Muscle layer of colon (tissue), 2 donors: ENCODE data around the gene ARHGEF28.

Source experiments
- H3K27ac ChIP-seq: one replicate; pipeline ENCODE4 v1.7.0; 2013; ENCODE audit warnings: low read depth, mild to moderate bottlenecking, low read length, moderate library complexity
- H3K27me3 ChIP-seq, 2 donors: one replicate each; pipeline ENCODE4 v1.7.0; 2013; ENCODE audit warnings: low read length in 2 of 2, mild to moderate bottlenecking in 2 of 2; ENCODE audit not compliant: insufficient read depth in 2 of 2, control insufficient read depth in 1 of 2
- H3K36me3 ChIP-seq: one replicate; pipeline ENCODE4 v1.7.0; 2013; ENCODE audit warnings: mild to moderate bottlenecking, low read length; ENCODE audit not compliant: insufficient read depth
- H3K4me1 ChIP-seq: one replicate; pipeline ENCODE4 v1.7.0; 2013; ENCODE audit warnings: mild to moderate bottlenecking, low read length; ENCODE audit not compliant: insufficient read depth
- H3K4me3 ChIP-seq, 2 donors: one replicate each; pipeline ENCODE4 v1.7.0; 2013; ENCODE audit warnings: low read length in 2 of 2, low read depth in 1 of 2, mild to moderate bottlenecking in 1 of 2, moderate library complexity in 1 of 2
- H3K9ac ChIP-seq: one replicate; pipeline ENCODE4 v1.7.0; 2013; ENCODE audit warnings: low read length
- H3K9me3 ChIP-seq: one replicate; pipeline ENCODE4 v1.7.0; 2013; ENCODE audit warnings: mild to moderate bottlenecking, low read length
- donor health status: abdominal sarcoma.
- donor health status: Adenocarcinoma of cecum.

ARHGEF28 gene

GRCh38 chr5:73729329-73729728, 103.3 kb downstream of the ARHGEF28 start:
- no peaks in the 10 kb centered on the region for H3K27me3 ChIP-seq
- H3K4me1 ChIP-seq = peaks cover 32% of the 10 kb centered on the region
- H3K27ac ChIP-seq = no peak overlapping the region
- no peak overlapping the region for H3K4me3 ChIP-seq
- no peak overlapping the region for H3K9ac ChIP-seq
- H3K9me3 ChIP-seq = no peaks in the 10 kb centered on the region
- H3K36me3 ChIP-seq = no peaks in the 10 kb centered on the region

- Histone ChIP-seq H3K27me3 (no peaks in the 10 kb centered on the region), H3K36me3 (no peaks in the 10 kb centered on the region), H3K4me1 (peaks cover 18% of the 10 kb centered on the region)
Measured at GRCh38 chr5:73732045-73732444, 106.0 kb downstream of the ARHGEF28 start.

GRCh38 chr5:73733219-73733618, 107.2 kb downstream of the ARHGEF28 start:
- no peak overlapping the region for H3K9ac ChIP-seq
- no peaks in the 10 kb centered on the region for H3K36me3 ChIP-seq
- H3K4me3 ChIP-seq = no peak overlapping the region
- H3K27me3 ChIP-seq = no peaks in the 10 kb centered on the region
- no peaks in the 10 kb centered on the region for H3K9me3 ChIP-seq
- no peak overlapping the region for H3K27ac ChIP-seq
- H3K4me1 ChIP-seq = peaks cover 11% of the 10 kb centered on the region

More at GRCh38 chr5:73732045-73732444, 106.0 kb downstream of the ARHGEF28 start:
- no peaks in the 10 kb centered on the region for H3K9me3 ChIP-seq
- H3K9ac ChIP-seq = no peak overlapping the region
- no peak overlapping the region for H3K27ac ChIP-seq
- H3K4me3 ChIP-seq = no peak overlapping the region

GRCh38 chr5:73735032-73735734, 109.2 kb downstream of the ARHGEF28 start:
- Histone ChIP-seq H3K27me3 (no peaks in the 10 kb centered on the region), H3K27ac (no peak overlapping the region), H3K9me3 (no peaks in the 10 kb centered on the region), H3K36me3 (no peaks in the 10 kb centered on the region), H3K4me1 (no peaks in the 10 kb centered on the region), H3K4me3 (no peak overlapping the region), H3K9ac (no peak overlapping the region)

GRCh38 chr5:73739650-73740049, 113.7 kb downstream of the ARHGEF28 start:
- H3K27ac ChIP-seq = no peak overlapping the region
- H3K9me3 ChIP-seq = no peaks in the 10 kb centered on the region
- no peak overlapping the region for H3K4me3 ChIP-seq
- no peaks in the 10 kb centered on the region for H3K27me3 ChIP-seq
- no peaks in the 10 kb centered on the region for H3K4me1 ChIP-seq
- no peak overlapping the region for H3K9ac ChIP-seq
- no peaks in the 10 kb centered on the region for H3K36me3 ChIP-seq

- Histone ChIP-seq H3K27me3 (no peaks in the 10 kb centered on the region), H3K27ac (no peak overlapping the region), H3K9me3 (no peaks in the 10 kb centered on the region), H3K4me3 (no peak overlapping the region), H3K36me3 (no peaks in the 10 kb centered on the region), H3K4me1 (no peaks in the 10 kb centered on the region), H3K9ac (no peak overlapping the region)
Measured at GRCh38 chr5:73740274-73740790, 114.3 kb downstream of the ARHGEF28 start.

- Histone ChIP-seq H3K27ac (no peak overlapping the region), H3K4me1 (no peaks in the 10 kb centered on the region), H3K9ac (no peak overlapping the region)
Measured at GRCh38 chr5:73743161-73743560, 117.2 kb downstream of the ARHGEF28 start.

GRCh38 chr5:73745836-73746235, 119.8 kb downstream of the ARHGEF28 start:
- no peaks in the 10 kb centered on the region for H3K27me3 ChIP-seq
- H3K4me3 ChIP-seq = no peak overlapping the region
- peaks cover 16% of the 10 kb centered on the region for H3K4me1 ChIP-seq
- no peaks in the 10 kb centered on the region for H3K9me3 ChIP-seq
- H3K36me3 ChIP-seq = no peaks in the 10 kb centered on the region
- H3K9ac ChIP-seq = no peak overlapping the region
- H3K27ac ChIP-seq = no peak overlapping the region

More at GRCh38 chr5:73743161-73743560, 117.2 kb downstream of the ARHGEF28 start:
- Histone ChIP-seq H3K9me3 (no peaks in the 10 kb centered on the region), H3K36me3 (no peaks in the 10 kb centered on the region), H3K27me3 (no peaks in the 10 kb centered on the region), H3K4me3 (no peak overlapping the region)

- Histone ChIP-seq H3K9ac (no peak overlapping the region), H3K4me1 (peaks cover 16% of the 10 kb centered on the region), H3K27me3 (no peaks in the 10 kb centered on the region), H3K4me3 (no peak overlapping the region), H3K36me3 (no peaks in the 10 kb centered on the region), H3K27ac (no peak overlapping the region), H3K9me3 (no peaks in the 10 kb centered on the region)
Measured at GRCh38 chr5:73746608-73747007, 120.6 kb downstream of the ARHGEF28 start.

GRCh38 chr5:73747696-73748380, 121.8 kb downstream of the ARHGEF28 start:
- peaks cover 16% of the 10 kb centered on the region for H3K4me1 ChIP-seq
- H3K27ac ChIP-seq = no peak overlapping the region
- no peaks in the 10 kb centered on the region for H3K27me3 ChIP-seq
- no peak overlapping the region for H3K4me3 ChIP-seq
- H3K9ac ChIP-seq = no peak overlapping the region
- H3K9me3 ChIP-seq = no peaks in the 10 kb centered on the region
- no peaks in the 10 kb centered on the region for H3K36me3 ChIP-seq

GRCh38 chr5:73748510-73749400, 122.8 kb downstream of the ARHGEF28 start:
- no peaks in the 10 kb centered on the region for H3K27me3 ChIP-seq
- H3K9me3 ChIP-seq = no peaks in the 10 kb centered on the region
- no peaks in the 10 kb centered on the region for H3K36me3 ChIP-seq
- no peak overlapping the region for H3K27ac ChIP-seq
- H3K9ac ChIP-seq = no peak overlapping the region
- H3K4me1 ChIP-seq = peaks cover 16% of the 10 kb centered on the region
- no peak overlapping the region for H3K4me3 ChIP-seq
